ENCODE results near the gene DCAF6.

DNA sequence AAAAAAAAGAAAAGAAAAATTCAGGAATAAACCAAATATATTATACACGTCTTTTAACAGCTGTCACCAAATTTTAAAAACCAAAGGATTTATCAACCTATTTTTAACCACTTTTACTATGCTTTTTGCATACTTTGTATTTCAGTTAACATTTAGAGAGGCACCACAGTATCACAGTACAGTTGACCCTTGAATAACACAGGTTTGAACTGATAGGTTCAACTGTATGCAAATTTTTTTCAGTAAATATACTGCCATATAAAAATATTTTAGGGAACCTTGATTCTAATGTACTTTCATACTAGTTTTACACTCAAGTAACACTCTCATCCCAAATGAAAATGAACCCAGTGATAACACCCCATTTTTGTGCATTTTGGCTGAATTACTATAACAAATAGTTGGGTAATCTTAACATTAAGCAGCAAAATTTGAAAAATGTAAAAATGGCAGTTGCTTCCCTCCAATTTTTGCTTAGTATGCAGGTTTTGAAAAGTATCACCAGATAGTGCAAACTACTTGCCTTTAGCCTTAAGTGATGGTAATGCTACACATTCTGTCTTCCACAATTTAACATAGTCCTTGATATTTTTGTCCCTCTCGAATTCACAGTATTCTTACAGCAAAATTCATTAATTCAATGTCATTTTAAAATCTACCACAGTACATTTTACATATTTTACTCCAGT is 11.8 kb upstream of the DCAF6 start:
- TF ChIP-seq CTCF (IDR thresholded peaks at IDR 0.05): no peak
- no peak for TF ChIP-seq POLR2A (IDR thresholded peaks at IDR 0.05)

Measured in lower leg skin (tissue), 3 donors.